Measurements from ENCODE around the gene SLC12A3.

Gene SLC12A3

DNA sequence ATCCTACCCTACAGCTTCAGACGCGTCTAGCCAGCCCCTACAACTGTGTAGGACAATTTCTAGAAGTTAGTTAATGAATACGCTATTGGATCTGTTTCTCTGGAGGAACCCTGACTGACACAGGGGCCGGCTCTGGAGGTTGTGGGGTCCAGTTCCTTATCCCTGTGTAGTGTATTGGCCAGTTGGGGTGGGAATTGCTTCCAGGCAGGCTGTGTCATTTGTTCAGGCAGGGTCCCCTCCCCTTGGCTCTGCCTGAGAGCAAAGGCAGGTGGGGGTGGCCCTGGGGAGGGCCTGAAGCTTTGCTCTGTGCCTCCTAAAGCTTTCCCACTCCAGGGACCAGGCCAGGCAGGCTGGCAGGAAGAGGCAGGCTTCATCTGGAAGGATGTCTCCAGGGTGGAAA is 85.0 kb downstream of the SLC12A3 start:
- no peak overlapping the region for H3K27ac ChIP-seq
- TF ChIP-seq, protein P1, sequence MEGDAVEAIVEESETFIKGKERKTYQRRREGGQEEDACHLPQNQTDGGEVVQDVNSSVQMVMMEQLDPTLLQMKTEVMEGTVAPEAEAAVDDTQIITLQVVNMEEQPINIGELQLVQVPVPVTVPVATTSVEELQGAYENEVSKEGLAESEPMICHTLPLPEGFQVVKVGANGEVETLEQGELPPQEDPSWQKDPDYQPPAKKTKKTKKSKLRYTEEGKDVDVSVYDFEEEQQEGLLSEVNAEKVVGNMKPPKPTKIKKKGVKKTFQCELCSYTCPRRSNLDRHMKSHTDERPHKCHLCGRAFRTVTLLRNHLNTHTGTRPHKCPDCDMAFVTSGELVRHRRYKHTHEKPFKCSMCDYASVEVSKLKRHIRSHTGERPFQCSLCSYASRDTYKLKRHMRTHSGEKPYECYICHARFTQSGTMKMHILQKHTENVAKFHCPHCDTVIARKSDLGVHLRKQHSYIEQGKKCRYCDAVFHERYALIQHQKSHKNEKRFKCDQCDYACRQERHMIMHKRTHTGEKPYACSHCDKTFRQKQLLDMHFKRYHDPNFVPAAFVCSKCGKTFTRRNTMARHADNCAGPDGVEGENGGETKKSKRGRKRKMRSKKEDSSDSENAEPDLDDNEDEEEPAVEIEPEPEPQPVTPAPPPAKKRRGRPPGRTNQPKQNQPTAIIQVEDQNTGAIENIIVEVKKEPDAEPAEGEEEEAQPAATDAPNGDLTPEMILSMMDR (IDR thresholded peaks at IDR 0.05), result no peak
- no peak for TF ChIP-seq ZFX (IDR thresholded peaks at IDR 0.05; ENCODE audit: borderline replicate concordance)

DNA sequence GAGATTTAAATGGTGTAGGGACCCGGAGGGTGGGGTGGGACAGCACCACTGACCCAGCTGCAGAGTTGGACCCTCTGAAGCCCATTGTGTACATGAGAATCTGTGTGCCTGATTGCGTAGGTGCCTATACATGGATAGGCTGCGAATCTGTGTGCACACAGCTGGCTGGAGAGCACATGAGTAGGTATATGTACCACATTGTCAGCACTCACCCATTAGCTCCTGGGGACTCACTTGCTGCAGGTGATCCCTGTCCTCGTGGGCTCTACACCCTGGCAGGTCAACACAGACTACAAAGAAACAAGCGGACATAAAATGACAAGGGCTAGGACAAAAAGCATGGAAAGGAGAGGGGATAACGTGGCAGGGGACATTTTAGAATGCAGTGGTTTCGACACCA is 85.4 kb downstream of the SLC12A3 start:
- no peak for TF ChIP-seq ZFX (IDR thresholded peaks at IDR 0.05; ENCODE audit: borderline replicate concordance)
- TF ChIP-seq, protein P1 (IDR thresholded peaks at IDR 0.05), result no peak
- H3K27ac ChIP-seq, result no peak overlapping the region

DNA sequence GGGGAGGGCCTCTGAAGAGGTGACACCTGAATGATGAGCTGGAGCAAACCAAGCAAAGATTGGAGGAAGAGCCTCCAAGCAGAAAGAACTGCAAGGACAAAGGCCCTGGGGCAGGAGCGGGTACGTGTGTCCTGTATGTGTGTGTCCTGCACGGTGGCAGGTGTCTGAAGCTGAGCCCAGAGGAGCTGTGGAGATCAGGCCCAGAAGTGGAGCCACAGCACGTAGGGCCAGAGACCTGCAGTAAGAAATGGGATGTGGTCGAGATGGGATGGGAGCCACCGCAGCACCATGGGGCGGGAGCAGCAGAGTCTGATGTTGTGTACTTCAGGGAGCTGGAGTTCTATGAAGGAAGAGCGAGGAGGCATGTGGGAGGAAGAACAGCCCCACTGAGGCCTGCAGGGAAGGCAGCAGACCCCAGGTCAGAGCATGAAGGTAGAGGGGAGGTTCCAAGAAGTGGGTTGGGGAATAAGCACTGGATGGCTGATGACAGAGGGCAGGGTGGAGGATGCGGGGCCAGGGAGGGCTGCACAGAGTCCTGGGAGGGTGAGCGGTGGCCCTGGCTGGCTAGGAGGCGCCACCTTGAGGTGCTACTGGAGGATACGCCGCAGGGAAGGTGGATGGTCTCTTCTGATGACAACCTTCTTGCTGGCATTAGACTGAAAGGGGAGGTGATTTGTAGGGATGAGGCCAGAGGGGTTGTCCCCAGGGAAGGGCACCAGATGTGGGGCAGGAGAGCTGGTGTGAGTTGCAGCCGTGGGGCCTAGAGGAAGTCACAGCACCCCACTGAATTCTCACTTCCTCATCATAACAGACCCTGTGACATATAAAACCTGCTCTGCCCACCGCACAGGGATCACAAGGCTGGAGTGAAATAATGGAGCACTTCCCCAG is 86.1 kb downstream of the SLC12A3 start:
- TF ChIP-seq, protein P1 (IDR thresholded peaks at IDR 0.05), result peak; percentile 62
- TF ChIP-seq ZFX (IDR thresholded peaks at IDR 0.05; ENCODE audit: borderline replicate concordance), result no peak

DNA sequence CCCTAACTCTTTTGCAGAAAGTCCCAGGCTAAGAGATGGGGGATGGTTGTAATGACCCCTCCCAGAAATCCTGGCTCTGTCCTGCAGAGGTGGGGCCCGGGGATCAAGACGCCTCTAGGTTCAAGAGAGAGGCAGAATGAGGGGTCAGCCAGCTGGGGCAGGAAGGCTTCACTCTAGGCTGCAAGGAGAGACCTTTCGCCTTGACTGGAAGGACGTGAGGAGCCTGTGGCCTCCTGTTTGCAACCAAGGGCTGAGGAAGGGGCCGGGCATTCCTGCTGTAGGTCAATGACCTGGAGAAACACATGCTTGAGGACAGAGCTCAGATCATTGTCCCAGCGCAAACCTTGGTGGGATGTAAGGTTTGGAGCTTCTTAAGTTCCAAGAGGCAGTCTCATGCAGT is 88.0 kb downstream of the SLC12A3 start:
- TF ChIP-seq, protein P1 (IDR thresholded peaks at IDR 0.05), result no peak
- TF ChIP-seq ZFX (IDR thresholded peaks at IDR 0.05; ENCODE audit: borderline replicate concordance), result no peak
- no peak overlapping the region for H3K27ac ChIP-seq

More for the DNA sequence above, 86.1 kb downstream of the SLC12A3 start:
- H3K27ac ChIP-seq, result no peak overlapping the region

DNA sequence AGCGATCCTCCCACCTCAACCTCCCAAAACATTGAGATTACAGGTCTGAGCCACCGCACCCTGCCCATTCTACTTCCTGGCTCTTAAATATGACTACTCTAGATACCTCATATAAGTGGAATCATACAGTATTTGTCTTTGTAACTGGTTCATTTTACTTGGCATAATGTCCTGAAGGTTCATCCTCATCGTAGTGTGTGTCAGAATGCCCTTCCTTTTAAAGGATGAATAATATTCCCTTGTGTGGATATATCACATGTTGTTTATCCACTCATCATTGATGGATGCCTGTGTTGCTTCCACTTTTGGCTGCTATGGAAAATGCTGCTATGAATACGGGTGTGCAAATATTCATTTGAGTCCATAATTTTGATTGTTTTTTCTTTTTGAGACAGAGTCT is 91.1 kb downstream of the SLC12A3 start:
- H3K27ac ChIP-seq, result no peak overlapping the region
- TF ChIP-seq, protein P1 (IDR thresholded peaks at IDR 0.05), result no peak
- TF ChIP-seq ZFX (IDR thresholded peaks at IDR 0.05; ENCODE audit: borderline replicate concordance), result no peak

DNA sequence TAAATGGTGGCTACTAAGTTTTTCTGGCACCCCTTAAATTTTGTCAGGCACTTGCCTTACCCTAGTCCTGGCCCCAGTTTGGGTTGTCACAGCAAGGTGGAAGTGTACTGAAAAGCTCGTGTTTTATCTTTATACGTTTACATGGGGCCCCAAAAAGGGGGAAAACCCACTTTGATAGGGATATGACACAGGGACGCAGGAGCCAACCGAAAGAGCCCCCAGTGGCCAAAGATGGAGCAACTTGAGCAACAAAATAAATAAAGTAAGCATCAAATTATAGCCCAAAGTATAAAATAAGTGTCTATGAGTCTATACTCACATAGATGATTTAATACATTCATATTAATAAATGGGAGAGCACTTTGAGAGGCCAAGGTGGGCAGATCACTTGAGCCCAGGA is 91.7 kb downstream of the SLC12A3 start:
- no peak for TF ChIP-seq ZFX (IDR thresholded peaks at IDR 0.05; ENCODE audit: borderline replicate concordance)
- TF ChIP-seq, protein P1 (IDR thresholded peaks at IDR 0.05), result 0 out of 2 replicates have a peak, but pooled peaks have one; percentile 13

DNA sequence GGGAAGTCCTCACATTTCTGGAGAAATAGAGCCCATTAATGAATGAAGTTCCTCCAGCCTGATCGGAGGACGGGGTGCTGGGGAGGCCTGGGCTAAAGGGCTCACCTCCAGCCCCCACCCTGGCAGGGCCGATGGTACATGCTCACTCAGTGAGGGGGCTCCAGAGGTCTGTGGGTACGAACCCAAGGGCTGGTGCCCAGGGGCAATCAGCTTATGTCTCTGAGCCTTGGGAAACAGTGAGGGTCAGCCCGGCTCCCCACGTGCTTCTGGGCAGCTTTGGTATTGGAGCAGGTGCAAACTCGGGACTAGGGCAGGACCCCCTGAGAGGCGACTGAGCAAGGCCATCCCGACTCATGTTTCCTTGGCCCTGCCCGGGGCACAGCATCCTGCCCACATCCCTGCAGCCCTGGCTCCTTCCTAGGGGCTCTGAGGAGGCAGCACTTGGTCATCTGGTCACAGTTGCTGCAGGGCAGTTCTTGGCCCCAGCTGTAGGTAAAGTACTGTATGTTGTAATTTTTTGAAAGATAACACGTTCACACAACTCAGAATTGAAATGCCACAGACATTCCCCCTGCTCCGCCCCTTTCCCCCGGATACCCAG is 95.8 kb downstream of the SLC12A3 start:
- no peak overlapping the region for H3K27ac ChIP-seq
- TF ChIP-seq, protein P1 (IDR thresholded peaks at IDR 0.05), result no peak
- no peak for TF ChIP-seq ZFX (IDR thresholded peaks at IDR 0.05; ENCODE audit: borderline replicate concordance)

More for the DNA sequence above, 91.7 kb downstream of the SLC12A3 start:
- H3K27ac ChIP-seq, result no peak overlapping the region
